Stimulated activated CD8-positive, alpha-beta memory T cell treated with anti-CD3 and anti-CD28 coated beads, Interleukin-12 subunit alpha, Interleukin-12 subunit beta, amount 100 ng/mL, for 1 hour (primary cell): ENCODE data around the gene GHR.
"Not testable (repeated sequence)": the region's sequence is repeated elsewhere in the genome, so short reads cannot be mapped to it uniquely, and the experiment has no call there.

Source experiments
- DNase-seq: peaks from one replicate; pipeline ENCODE4 v3.0.0-alpha.2; 2020; ENCODE audit warnings: low read depth

Gene GHR

DNA sequence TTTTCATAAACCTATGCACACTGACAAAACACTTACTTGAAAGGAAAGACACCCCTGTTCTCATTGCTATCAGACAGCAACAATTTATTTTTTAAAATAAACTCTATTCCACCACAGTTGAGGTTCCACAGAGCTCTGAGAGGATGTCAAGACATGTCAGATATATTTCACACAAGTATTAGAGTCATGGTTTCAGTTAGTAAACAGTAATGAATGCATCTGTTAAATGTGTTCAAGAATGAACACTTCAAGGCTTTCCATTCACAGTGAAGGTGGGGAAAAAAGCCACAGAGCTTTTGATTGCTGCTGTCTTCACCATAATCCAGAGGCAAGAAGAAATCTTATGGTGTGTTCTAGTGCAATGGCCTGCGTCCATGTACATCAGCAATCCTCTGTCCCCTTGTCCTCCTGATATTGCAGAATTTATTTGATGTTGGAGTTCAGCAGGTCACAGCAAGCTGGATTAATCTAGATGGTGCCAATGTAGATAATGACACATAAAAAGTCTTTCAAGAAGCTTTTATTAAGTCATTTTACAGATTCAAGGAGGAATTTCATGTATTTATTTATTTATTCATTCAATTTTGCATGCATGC lies 146.8 kb downstream of the GHR start:
- DNase-seq: no peak

DNA sequence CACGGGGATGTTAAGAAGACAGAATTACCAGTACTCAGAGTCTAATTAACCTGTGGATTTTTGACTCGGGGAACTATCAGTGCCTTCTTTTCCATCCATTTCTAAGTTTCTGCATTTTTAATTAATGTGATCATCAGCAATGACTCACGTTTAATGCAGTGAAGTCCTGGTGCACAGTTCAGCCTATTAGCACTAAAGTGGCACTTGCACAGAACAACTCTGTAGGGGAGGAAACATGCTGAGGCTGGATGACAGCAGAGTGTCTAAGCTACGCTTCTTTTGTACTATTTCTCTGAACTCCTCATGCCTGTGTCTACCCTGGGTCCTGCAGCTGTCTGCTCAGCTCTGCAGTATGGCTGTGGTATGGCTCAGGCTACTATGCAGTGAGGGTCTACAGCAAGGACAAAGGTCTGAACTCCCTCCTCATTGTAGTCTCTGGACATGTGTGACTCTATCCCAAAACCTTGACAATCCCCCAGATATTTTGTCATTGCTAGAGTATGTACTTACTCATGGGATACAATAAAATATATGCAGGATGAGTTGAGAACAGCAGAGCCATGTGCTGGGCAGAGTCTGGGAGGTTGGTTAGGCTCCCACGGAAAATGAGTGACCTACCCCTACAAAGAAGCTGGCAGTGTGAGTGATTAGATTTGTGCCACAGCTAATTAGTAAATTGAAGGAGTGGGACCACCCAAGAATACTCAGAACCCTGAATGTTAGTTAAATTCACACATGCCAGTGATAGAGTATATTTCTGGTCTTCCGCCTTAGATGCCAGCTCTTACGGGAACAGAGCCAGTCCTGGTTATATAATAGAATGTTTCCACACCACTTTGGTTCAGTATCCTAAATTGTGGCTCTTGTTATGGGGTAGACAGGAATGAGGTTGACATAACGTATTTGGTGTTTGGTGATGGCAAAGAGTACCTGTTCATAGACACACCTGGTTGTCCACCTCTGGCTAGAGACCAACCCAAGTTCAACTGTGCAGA lies 148.0 kb downstream of the GHR start:
- no peak for DNase-seq

DNA sequence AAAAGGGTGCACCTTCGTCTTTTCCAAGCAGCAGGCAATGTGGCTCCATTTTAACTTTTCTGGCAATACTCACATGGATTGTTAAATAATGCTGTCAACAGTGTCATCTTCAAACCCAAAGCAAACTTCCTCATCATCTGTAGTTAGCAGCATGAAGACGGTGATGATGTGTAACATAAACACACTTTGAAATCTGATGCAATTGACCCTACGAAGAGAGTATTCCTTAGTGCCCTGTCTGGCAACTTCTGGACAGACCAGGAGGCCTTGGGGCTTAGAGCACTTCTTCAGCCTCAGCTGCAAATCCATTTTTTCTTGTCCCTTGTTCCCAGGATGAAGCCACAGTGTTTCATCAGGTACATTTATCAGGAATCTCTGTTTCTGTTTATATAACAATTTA lies 149.1 kb downstream of the GHR start:
- no peak for DNase-seq

- no peak for DNase-seq
Measured at GRCh38 chr5:42573386-42573785, 150.1 kb downstream of the GHR start.

- not testable (repeated sequence) for DNase-seq
Measured at GRCh38 chr5:42575914-42576313, 152.7 kb downstream of the GHR start.

DNA sequence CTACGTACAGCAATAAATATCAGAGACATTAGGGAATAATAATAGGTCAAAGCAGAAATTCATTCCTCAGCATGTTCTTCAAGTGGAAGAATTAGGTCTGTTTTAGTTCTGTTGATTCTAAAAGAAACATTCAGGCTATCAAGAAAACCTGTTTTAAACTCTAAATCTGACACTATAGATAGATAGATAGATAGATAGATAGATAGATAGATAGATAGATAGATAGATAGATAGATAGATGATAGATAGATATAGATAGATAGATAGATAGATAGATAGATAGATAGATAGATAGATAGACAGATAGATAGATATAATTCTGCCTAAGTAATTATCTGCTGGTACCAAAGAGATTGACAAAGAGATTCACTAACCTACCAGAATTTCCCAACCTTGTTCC lies 155.7 kb downstream of the GHR start:
- not testable (repeated sequence) for DNase-seq

- no peak for DNase-seq
Measured at GRCh38 chr5:42579320-42579719, 156.1 kb downstream of the GHR start.

DNA sequence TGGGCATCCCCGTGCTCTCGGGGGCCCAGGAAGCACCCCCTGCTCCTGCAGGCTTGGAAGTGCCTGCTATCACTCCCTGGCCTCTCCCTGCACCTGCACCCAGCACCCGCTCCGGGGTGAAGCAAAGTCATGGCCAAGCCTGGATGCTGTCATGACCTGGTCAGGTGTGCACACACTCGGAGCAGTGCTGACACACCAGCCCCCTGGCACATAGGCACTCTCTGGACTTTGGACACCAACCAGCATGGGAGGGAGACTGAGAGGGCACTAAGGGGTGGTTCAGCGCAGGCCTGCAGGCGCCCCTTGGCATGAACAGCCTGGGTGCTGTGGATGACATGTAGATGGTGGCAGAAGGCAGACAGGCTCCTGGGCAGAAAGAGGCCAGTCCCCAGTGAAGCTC lies 158.6 kb downstream of the GHR start:
- DNase-seq: no peak

GRCh38 chr5:42582723-42583122 lies 159.5 kb downstream of the GHR start:
- no peak for DNase-seq

GRCh38 chr5:42583322-42583721 lies 160.1 kb downstream of the GHR start:
- no peak for DNase-seq

GRCh38 chr5:42586625-42587024 lies 163.4 kb downstream of the GHR start:
- DNase-seq: no peak

DNA sequence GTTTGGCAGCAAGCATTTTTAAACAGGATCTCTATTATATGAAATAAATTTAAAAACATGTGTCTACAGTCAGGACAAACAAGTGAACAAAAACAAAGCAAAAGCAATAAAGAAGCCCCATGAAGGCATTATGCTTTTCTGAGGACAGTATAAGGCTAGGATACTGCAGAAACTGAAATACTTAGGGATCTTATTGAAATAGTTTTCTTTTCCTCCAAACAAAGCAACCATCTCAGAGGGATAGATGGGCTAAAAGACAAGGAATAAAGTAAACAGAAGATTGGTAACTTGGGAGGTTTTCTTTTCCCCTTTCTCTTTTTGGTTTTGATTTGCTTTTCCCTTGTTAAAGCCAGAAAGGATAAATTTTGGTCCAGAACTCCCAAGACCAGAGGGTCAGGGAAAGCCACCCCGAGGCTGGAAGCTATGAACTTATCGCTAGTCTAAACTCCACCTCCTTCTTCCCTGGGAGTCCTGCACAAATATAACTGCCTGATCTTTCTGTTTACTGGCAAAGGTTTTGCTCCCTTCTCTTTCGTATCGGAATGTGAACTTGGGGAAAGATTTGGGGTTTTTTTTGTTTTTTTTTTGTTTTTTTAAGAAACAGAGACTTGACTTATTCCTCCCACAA lies 164.0 kb downstream of the GHR start:
- DNase-seq: no peak

DNA sequence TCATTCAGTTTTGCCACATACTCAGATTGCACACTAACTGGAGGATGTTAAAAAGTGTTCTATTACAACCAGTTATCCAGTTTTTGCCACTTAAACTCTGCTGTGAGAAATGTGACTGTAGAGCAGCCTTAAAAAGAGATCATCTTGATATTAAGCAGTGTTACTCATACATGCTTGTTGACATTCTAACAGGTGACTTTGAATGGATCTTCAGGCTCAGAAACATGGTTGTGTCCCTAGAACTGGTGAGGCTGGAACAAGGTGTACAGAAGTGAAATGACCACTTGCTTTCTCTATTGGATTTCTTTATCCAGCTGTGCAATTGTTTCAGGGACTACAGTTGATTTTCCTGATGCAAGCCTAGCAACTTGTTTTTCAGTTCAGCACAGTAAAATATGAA lies 167.3 kb downstream of the GHR start:
- no peak for DNase-seq

- DNase-seq: no peak
Measured at GRCh38 chr5:42591015-42591414, 167.8 kb downstream of the GHR start.

- DNase-seq: no peak
Measured at GRCh38 chr5:42592401-42593140, 169.3 kb downstream of the GHR start.

GRCh38 chr5:42593591-42593990 lies 170.4 kb downstream of the GHR start:
- DNase-seq: no peak

GRCh38 chr5:42595597-42595996 lies 172.4 kb downstream of the GHR start:
- DNase-seq: no peak

DNA sequence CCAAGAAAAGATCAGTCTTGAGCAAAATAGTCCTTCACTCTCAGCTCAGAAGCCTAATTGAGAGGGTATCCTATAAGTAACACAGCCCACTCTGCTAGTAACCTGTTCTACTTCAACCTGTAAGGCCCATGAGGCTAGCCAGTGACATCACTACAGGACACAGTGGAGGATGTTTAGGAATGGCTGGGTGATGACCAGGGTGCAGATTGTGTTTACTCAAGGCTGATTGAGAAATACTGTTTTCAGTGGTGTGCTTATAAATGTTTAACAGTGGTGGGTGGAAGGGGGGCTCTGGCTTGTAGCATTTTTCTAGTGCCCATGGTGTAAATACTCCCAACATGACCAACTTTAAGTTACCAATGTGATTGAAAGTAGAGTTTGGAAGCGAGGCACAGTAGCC lies 173.6 kb downstream of the GHR start:
- DNase-seq: no peak

- DNase-seq: no peak
Measured at GRCh38 chr5:42597318-42597937, 174.2 kb downstream of the GHR start.

DNA sequence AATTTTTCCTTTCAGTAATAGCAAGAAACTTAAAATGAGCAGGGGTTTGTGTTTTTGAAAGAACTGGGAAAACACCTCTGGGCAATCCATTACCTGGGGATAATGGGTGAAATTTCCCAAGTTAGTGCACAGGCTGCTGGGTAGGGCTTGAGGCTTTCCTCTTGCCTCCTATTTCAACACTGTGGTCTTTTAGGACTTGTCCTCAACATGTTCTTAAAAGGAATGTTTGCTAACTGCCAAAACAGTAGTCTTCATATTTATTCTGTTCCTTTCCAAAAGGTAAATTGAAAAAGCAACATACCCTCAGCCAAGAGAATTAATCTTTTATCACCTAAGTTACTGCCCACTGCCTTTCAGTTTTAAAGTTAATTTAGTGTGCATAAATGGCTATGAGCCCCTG lies 175.1 kb downstream of the GHR start:
- DNase-seq: no peak

GRCh38 chr5:42599106-42599505 lies 175.9 kb downstream of the GHR start:
- no peak for DNase-seq

- DNase-seq: no peak
Measured at GRCh38 chr5:42600441-42600840, 177.2 kb downstream of the GHR start.
